A673 (cell line): ENCODE results near the gene ISM2.

ENCODE experiments used
- CTCF ChIP-seq: fragments of 300-800, 200-600 bp; sonication (generic); conservative IDR thresholded peaks from 2 replicates; pipeline ENCODE4 v1.5.1; 2017; ENCODE audit warnings: low read depth, mild to moderate bottlenecking, antibody characterized with exemption, low read length, moderate library complexity, mixed read lengths
- EZH2 ChIP-seq: fragments of 200-600 bp; sonication (generic); IDR thresholded peaks from 2 replicates; pipeline ENCODE4 v1.6.1; 2017; ENCODE audit warnings: borderline replicate concordance, low read depth, mild to moderate bottlenecking, mixed read lengths, antibody characterized with exemption, low read length; ENCODE audit not compliant: poor library complexity, severe bottlenecking

GRCh38 chr14:77485901-77486678 lies 12.5 kb downstream of the ISM2 start:
- TF ChIP-seq CTCF (no peak), EZH2 (no peak)
